Left ventricle myocardium inferior (tissue), 1 donor: ENCODE results near the gene AMBP. TPM values are rescaled to one million over a fixed set of nuclear protein-coding genes. Genes with fewer than 3 reads are reported as not detected.

Experiments used
- DNase-seq: peaks from one replicate; pipeline ENCODE4 v3.0.0-alpha.2; 2020
- H3K27ac ChIP-seq: fragments of 200-600 bp; replicated peaks from 2 replicates; pipeline ENCODE4 v1.8.0; 2021
- H3K27me3 ChIP-seq: fragments of 200-600 bp; 2 replicates; pipeline ENCODE4 v1.8.0; 2021; ENCODE audit warnings: low read depth
- H3K36me3 ChIP-seq: fragments of 200-600 bp; 2 replicates; pipeline ENCODE4 v1.8.0; 2021
- H3K4me1 ChIP-seq: fragments of 200-600 bp; 2 replicates; pipeline ENCODE4 v1.8.0; 2021
- H3K4me3 ChIP-seq: fragments of 200-600 bp; 2 replicates; pipeline ENCODE4 v1.8.0; 2021; ENCODE audit warnings: mild to moderate bottlenecking, moderate library complexity
- H3K9me3 ChIP-seq: fragments of 200-600 bp; replicated peaks from 2 replicates; pipeline ENCODE4 v1.8.0; 2021
- intact Hi-C: fragments of 100-400 bp; cut with micrococcal nuclease; formaldehyde crosslinking; loops from one replicate; pipeline ENCODE4 v1.11.0; 2022
- total RNA-seq: library from RNA; stranded (reverse); fragmentation: NEBNext Ultra II Directional; extraction: Animal tissue kit (Norgen Biotek cat#: 25700); gene quantifications from one replicate; pipeline ENCODE4 v1.2.1, GENCODE V29; 2021
- TF ChIP-seq, protein P1 (sequence below): fragments of 200-600 bp; IDR thresholded peaks from 2 replicates; pipeline ENCODE4 v1.8.0; 2021; ENCODE audit warnings: antibody characterized with exemption, mild to moderate bottlenecking, borderline replicate concordance
- donor health status: DM: no; HTN: yes; CAD: no; lungs with severe emphysema.

The AMBP gene
- total RNA-seq, 1 donor from 2014 or later: not detected

DNA sequence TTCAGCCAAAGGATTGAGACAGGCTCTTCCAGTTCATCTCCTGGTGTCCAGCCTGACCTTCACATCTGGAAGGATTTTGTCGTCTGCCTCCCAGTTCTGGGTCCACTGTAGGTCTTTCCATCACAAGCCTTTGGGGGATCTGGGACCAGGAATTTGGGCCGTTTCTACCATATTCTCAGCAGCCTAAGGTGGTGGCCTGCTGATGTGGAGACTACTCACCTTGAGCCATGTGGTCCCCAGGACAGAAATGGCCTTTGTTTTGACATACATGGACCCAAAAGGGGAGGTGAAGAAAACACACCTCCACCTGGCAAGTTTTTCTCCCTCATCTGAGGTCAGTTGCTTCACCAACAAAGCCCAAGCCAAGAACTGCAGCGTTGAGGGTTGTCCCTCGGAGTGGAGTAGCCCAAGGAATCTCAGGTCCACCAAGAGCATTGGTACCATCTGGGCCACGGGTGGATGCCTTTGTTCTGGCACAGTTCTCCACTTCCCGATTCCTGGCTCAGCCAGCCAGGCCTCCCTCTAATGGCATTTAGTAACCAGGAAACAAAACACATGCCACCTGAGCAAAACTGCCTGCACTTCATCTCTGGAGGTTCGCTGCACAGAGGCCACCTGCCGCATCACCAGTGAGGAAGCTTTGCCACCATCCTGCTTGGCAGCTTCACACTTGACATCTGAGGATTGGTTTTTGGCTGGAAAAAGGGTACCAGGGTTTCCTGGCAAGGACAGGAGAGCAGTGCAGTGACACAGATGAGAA lies 24.7 kb downstream of the AMBP start:
- no peaks in the 10 kb centered on the region for H3K9me3 ChIP-seq
- intact Hi-C loops: no loop called here
- H3K27me3 ChIP-seq: no peaks in the 10 kb centered on the region
- H3K4me1 ChIP-seq: no peaks in the 10 kb centered on the region
- no peak overlapping the region for H3K4me3 ChIP-seq
- TF ChIP-seq, protein P1, sequence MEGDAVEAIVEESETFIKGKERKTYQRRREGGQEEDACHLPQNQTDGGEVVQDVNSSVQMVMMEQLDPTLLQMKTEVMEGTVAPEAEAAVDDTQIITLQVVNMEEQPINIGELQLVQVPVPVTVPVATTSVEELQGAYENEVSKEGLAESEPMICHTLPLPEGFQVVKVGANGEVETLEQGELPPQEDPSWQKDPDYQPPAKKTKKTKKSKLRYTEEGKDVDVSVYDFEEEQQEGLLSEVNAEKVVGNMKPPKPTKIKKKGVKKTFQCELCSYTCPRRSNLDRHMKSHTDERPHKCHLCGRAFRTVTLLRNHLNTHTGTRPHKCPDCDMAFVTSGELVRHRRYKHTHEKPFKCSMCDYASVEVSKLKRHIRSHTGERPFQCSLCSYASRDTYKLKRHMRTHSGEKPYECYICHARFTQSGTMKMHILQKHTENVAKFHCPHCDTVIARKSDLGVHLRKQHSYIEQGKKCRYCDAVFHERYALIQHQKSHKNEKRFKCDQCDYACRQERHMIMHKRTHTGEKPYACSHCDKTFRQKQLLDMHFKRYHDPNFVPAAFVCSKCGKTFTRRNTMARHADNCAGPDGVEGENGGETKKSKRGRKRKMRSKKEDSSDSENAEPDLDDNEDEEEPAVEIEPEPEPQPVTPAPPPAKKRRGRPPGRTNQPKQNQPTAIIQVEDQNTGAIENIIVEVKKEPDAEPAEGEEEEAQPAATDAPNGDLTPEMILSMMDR: no peak
- no peak for DNase-seq
- H3K27ac ChIP-seq: no peak overlapping the region
- H3K36me3 ChIP-seq: peaks cover 17% of the 10 kb centered on the region

GRCh38 chr9:114051706-114052105 lies 26.4 kb downstream of the AMBP start:
- peaks cover 23% of the 10 kb centered on the region for H3K36me3 ChIP-seq
- intact Hi-C loops: no loop called here
- H3K27me3 ChIP-seq: no peaks in the 10 kb centered on the region
- TF ChIP-seq, protein P1: no peak
- no peak overlapping the region for H3K4me3 ChIP-seq
- H3K9me3 ChIP-seq: no peaks in the 10 kb centered on the region
- no peaks in the 10 kb centered on the region for H3K4me1 ChIP-seq
- DNase-seq: no peak
- H3K27ac ChIP-seq: no peak overlapping the region

GRCh38 chr9:114051281-114051680 lies 26.8 kb downstream of the AMBP start:
- no peak for DNase-seq
- intact Hi-C loops: no loop called here
- Histone ChIP-seq H3K27ac (no peak overlapping the region), H3K27me3 (no peaks in the 10 kb centered on the region), H3K4me3 (no peak overlapping the region), H3K9me3 (no peaks in the 10 kb centered on the region), H3K4me1 (no peaks in the 10 kb centered on the region), H3K36me3 (peaks cover 23% of the 10 kb centered on the region)
- TF ChIP-seq, protein P1: no peak

GRCh38 chr9:114050646-114051045 lies 27.5 kb downstream of the AMBP start:
- intact Hi-C loops: no loop called here
- TF ChIP-seq, protein P1: no peak
- Histone ChIP-seq H3K4me3 (no peak overlapping the region), H3K9me3 (no peaks in the 10 kb centered on the region), H3K27me3 (no peaks in the 10 kb centered on the region), H3K4me1 (no peaks in the 10 kb centered on the region), H3K36me3 (peaks cover 28% of the 10 kb centered on the region), H3K27ac (no peak overlapping the region)
- no peak for DNase-seq

DNA sequence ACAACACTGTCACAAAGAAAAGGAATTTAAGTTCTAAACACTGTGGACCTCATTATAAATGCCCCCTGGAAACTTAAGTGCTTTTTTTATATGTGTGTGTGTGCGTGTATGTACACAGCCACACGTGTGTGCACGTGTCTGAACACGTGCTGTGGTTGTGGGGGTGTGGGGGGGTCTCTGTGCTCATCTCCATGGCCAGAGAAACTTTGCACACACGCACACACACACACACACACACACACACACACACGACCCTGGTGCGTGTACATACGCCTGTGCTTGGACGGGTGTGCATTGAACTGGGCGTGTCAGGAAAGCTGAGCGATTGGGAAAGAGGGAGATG lies 27.9 kb downstream of the AMBP start:
- H3K36me3 ChIP-seq: peaks cover 32% of the 10 kb centered on the region
- TF ChIP-seq, protein P1: no peak
- intact Hi-C loops: no loop called here
- no peaks in the 10 kb centered on the region for H3K27me3 ChIP-seq
- H3K4me3 ChIP-seq: no peak overlapping the region
- DNase-seq: no peak
- no peak overlapping the region for H3K27ac ChIP-seq
- peaks cover 4% of the 10 kb centered on the region for H3K9me3 ChIP-seq
- H3K4me1 ChIP-seq: no peaks in the 10 kb centered on the region
